ENCODE data around the gene GLIS1. TPM values are rescaled to one million over a fixed set of nuclear protein-coding genes. Genes with fewer than 3 reads are reported as not detected.

GLIS1 gene
- polyA plus RNA-seq, 3 donors = not detected

GRCh38 chr1:53656747-53657530 lies 82.0 kb downstream of the GLIS1 start:
- Histone ChIP-seq H3K4me3 (replicated peaks in 1 of 3; ENCODE audit: low read depth in 2 of 3, low read length in 3 of 3) (no peak overlapping the region), H3K4me2 (replicated peaks; ENCODE audit: extremely low read depth, low read length, poor library complexity, severe bottlenecking) (no peak overlapping the region), H3K9me3 (replicated peaks in 1 of 2; ENCODE audit: control insufficient read depth in 1 of 2, insufficient read depth in 1 of 2, low read length in 2 of 2) (no peaks in the 10 kb centered on the region), H3K4me1 (ENCODE audit: control insufficient read depth in 1 of 2, insufficient read depth in 2 of 2, low read length in 2 of 2) (no peaks in the 10 kb centered on the region), H4K20me1 (ENCODE audit: insufficient read depth, low read length) (no peaks in the 10 kb centered on the region), H2AFZ (ENCODE audit: insufficient read depth, low read depth, low read length, poor library complexity, severe bottlenecking) (no peak overlapping the region), H3K27me3 (ENCODE audit: control insufficient read depth in 2 of 2, insufficient read depth in 2 of 2, low read length in 2 of 2) (no peaks in the 10 kb centered on the region), H3K27ac (ENCODE audit: low read depth in 1 of 2, low read length in 2 of 2) (no peak overlapping the region), H3K79me2 (ENCODE audit: insufficient read depth, low read length) (no peaks in the 10 kb centered on the region), H3K36me3 (replicated peaks in 1 of 2; ENCODE audit: control insufficient read depth in 1 of 2, insufficient read depth in 2 of 2, low read length in 2 of 2) (no peaks in the 10 kb centered on the region), H3K9ac (ENCODE audit: insufficient read depth, low read length, poor library complexity, severe bottlenecking) (no peak overlapping the region)
- no peak for DNase-seq
- intact Hi-C loops (cut with micrococcal nuclease) = no loop called here
- no peak for TF ChIP-seq CTCF (IDR thresholded peaks at IDR 0.05)
- Mint-ChIP-seq H3K36me3 (no peaks in the 10 kb centered on the region), H3K27ac (no peak overlapping the region), H3K4me1 (no peaks in the 10 kb centered on the region), H3K9me3 (no peaks in the 10 kb centered on the region), H3K27me3 (ENCODE audit: low read depth in 3 of 3) (peaks cover 2 to 13% (median 11%) of the 10 kb centered on the region in 3 donors), H3K4me3 (no peak overlapping the region)
- WGBS (ENCODE audit: insufficient coverage) = 76% methylated on average over 8 of the region's 11 CpGs

GRCh38 chr1:53655931-53656746 lies 82.8 kb downstream of the GLIS1 start:
- WGBS (ENCODE audit: insufficient coverage) = 37% methylated on average over 6 of the region's 10 CpGs
- no peaks in the 10 kb centered on the region for H3K9me3 ChIP-seq (replicated peaks in 1 of 2; ENCODE audit: control insufficient read depth in 1 of 2, insufficient read depth in 1 of 2, low read length in 2 of 2)

More at GRCh38 chr1:53655931-53656746, 82.8 kb downstream of the GLIS1 start:
- H2AFZ ChIP-seq (ENCODE audit: insufficient read depth, low read depth, low read length, poor library complexity, severe bottlenecking) = no peak overlapping the region
- Mint-ChIP-seq H3K27ac (no peak overlapping the region), H3K9me3 (no peaks in the 10 kb centered on the region), H3K36me3 (no peaks in the 10 kb centered on the region), H3K4me3 (no peak overlapping the region), H3K27me3 (ENCODE audit: low read depth in 3 of 3) (peaks cover 0 to 13% (median 11%) of the 10 kb centered on the region in 3 donors), H3K4me1 (no peaks in the 10 kb centered on the region)
- no peaks in the 10 kb centered on the region for H3K27me3 ChIP-seq (ENCODE audit: control insufficient read depth in 2 of 2, insufficient read depth in 2 of 2, low read length in 2 of 2)
- no peaks in the 10 kb centered on the region for H3K79me2 ChIP-seq (ENCODE audit: insufficient read depth, low read length)
- no peak overlapping the region for H3K27ac ChIP-seq (ENCODE audit: low read depth in 1 of 2, low read length in 2 of 2)
- no peak overlapping the region for H3K4me3 ChIP-seq (replicated peaks in 1 of 3; ENCODE audit: low read depth in 2 of 3, low read length in 3 of 3)
- TF ChIP-seq CTCF (IDR thresholded peaks at IDR 0.05) = no peak
- no peaks in the 10 kb centered on the region for H3K4me1 ChIP-seq (ENCODE audit: control insufficient read depth in 1 of 2, insufficient read depth in 2 of 2, low read length in 2 of 2)
- H3K36me3 ChIP-seq (replicated peaks in 1 of 2; ENCODE audit: control insufficient read depth in 1 of 2, insufficient read depth in 2 of 2, low read length in 2 of 2) = no peaks in the 10 kb centered on the region
- intact Hi-C loops (cut with micrococcal nuclease) = no loop called here
- no peak overlapping the region for H3K4me2 ChIP-seq (replicated peaks; ENCODE audit: extremely low read depth, low read length, poor library complexity, severe bottlenecking)
- no peak for DNase-seq
- H4K20me1 ChIP-seq (ENCODE audit: insufficient read depth, low read length) = no peaks in the 10 kb centered on the region
- no peak overlapping the region for H3K9ac ChIP-seq (ENCODE audit: insufficient read depth, low read length, poor library complexity, severe bottlenecking)
